Neural crest cell (in vitro differentiated cells): ENCODE measurements around the gene GDF10. TPM values are rescaled to one million over a fixed set of nuclear protein-coding genes. Genes with fewer than 3 reads are reported as not detected.

ENCODE experiments used
- DNase-seq: peaks from one replicate; pipeline ENCODE4 v3.0.0; 2021; ENCODE audit warnings: low read depth, mixed read lengths, low spot score
- H3K27ac Mint-ChIP-seq: one replicate; pipeline ENCODE4 v1.8.0; 2021; ENCODE audit warnings: mild to moderate bottlenecking, mixed read lengths; ENCODE audit not compliant: unreplicated experiment
- H3K27me3 Mint-ChIP-seq: 2 replicates; pipeline ENCODE4 v1.8.0; 2021; ENCODE audit warnings: low read depth, mild to moderate bottlenecking, mixed read lengths
- H3K36me3 Mint-ChIP-seq: 2 replicates; pipeline ENCODE4 v1.8.0; 2021; ENCODE audit warnings: low read depth, mild to moderate bottlenecking, mixed read lengths
- H3K4me1 Mint-ChIP-seq: 2 replicates; pipeline ENCODE4 v1.8.0; 2021; ENCODE audit warnings: mixed read lengths
- H3K4me3 Mint-ChIP-seq: one replicate; pipeline ENCODE4 v1.8.0; 2021; ENCODE audit warnings: mild to moderate bottlenecking, mixed read lengths
- H3K9me3 Mint-ChIP-seq: 2 replicates; pipeline ENCODE4 v1.8.0; 2021; ENCODE audit warnings: mixed read lengths
- total RNA-seq: library from RNA; stranded (reverse); gene quantifications from 2 replicates; pipeline ENCODE4 v1.2.1, GENCODE V29; 2021
- TF ChIP-seq, protein P1 (sequence below): fragments of 200-600 bp; sonication (generic); conservative IDR thresholded peaks from 2 replicates; pipeline ENCODE4 v1.5.0; 2021; ENCODE audit warnings: antibody characterized with exemption, mild to moderate bottlenecking

The GDF10 gene
- total RNA-seq, 1 donor from 2014 or later, result 2.9 TPM

DNA sequence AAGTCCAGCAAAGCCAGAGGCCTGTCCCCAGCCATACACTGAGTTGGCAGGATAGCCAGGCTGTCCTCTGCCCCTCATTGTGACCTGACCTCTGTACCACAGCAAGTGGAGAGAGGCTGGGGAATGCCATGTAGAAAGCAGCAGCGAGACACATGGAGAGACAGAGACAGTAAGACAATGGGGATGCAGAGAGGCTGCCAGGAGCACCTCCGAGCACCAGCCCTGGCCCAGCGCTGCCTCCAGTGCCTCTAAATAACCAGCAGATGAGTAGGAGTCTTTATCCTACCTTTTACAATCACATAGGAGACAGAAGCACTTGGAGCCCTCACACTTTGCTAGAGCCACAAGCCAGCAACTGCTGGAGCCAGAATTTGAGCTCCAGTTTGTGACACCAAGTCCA, 30.4 kb downstream of the GDF10 start:
- Mint-ChIP-seq H3K4me1 (peaks cover 9% of the 10 kb centered on the region), H3K4me3 (no peak overlapping the region), H3K9me3 (no peaks in the 10 kb centered on the region), H3K27me3 (peaks cover 5% of the 10 kb centered on the region), H3K27ac (no peak overlapping the region), H3K36me3 (no peaks in the 10 kb centered on the region)
- no peak for DNase-seq
- TF ChIP-seq, protein P1, sequence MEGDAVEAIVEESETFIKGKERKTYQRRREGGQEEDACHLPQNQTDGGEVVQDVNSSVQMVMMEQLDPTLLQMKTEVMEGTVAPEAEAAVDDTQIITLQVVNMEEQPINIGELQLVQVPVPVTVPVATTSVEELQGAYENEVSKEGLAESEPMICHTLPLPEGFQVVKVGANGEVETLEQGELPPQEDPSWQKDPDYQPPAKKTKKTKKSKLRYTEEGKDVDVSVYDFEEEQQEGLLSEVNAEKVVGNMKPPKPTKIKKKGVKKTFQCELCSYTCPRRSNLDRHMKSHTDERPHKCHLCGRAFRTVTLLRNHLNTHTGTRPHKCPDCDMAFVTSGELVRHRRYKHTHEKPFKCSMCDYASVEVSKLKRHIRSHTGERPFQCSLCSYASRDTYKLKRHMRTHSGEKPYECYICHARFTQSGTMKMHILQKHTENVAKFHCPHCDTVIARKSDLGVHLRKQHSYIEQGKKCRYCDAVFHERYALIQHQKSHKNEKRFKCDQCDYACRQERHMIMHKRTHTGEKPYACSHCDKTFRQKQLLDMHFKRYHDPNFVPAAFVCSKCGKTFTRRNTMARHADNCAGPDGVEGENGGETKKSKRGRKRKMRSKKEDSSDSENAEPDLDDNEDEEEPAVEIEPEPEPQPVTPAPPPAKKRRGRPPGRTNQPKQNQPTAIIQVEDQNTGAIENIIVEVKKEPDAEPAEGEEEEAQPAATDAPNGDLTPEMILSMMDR, result no peak

DNA sequence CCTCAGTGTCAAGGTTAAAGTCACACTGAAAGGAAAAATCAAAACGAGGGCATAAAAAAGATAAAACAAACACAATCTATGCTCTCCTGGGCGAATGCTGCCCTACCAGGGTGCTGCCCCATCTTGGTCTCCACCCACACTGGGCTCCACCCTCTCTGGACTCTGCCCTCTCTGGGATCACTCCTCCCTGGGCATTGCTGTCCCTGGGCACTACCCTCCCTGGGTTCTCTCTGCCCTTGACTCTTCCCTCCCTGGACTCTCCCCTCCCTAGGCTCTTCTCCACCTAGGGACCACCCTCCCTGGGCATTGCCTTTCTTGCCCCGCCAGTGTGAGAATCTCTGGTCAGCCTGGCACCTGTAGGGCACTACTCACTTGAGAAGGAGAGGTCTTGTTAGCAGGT, 30.8 kb downstream of the GDF10 start:
- Mint-ChIP-seq H3K9me3 (no peaks in the 10 kb centered on the region), H3K4me3 (no peak overlapping the region), H3K36me3 (no peaks in the 10 kb centered on the region), H3K4me1 (peaks cover 9% of the 10 kb centered on the region), H3K27me3 (peaks cover 5% of the 10 kb centered on the region), H3K27ac (no peak overlapping the region)
- DNase-seq, result no peak
- TF ChIP-seq, protein P1, result no peak

DNA sequence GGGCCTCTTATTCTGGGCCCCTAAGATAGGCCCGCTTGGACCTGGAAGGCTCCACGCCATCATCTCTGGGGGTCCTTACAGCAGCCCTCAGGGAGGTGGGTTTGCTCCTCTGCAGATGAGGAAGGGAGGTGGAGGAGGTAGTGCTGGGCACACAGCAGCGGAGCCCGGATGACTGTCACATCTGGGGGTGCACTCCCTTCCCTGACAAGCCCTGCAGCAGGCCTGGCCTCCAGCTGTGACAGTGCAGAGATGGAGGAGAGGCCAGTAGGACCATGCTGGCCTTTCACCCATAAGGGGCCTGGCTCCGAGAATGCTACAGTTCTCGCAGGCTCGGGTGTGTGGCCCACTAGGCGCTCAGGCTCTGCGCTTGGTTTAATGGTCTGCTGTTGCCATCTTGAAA, 31.5 kb downstream of the GDF10 start:
- Mint-ChIP-seq H3K27me3 (peaks cover 5% of the 10 kb centered on the region), H3K4me3 (no peak overlapping the region), H3K4me1 (peaks cover 5% of the 10 kb centered on the region), H3K36me3 (no peaks in the 10 kb centered on the region), H3K27ac (no peak overlapping the region), H3K9me3 (no peaks in the 10 kb centered on the region)
- TF ChIP-seq, protein P1, result no peak
- no peak for DNase-seq

DNA sequence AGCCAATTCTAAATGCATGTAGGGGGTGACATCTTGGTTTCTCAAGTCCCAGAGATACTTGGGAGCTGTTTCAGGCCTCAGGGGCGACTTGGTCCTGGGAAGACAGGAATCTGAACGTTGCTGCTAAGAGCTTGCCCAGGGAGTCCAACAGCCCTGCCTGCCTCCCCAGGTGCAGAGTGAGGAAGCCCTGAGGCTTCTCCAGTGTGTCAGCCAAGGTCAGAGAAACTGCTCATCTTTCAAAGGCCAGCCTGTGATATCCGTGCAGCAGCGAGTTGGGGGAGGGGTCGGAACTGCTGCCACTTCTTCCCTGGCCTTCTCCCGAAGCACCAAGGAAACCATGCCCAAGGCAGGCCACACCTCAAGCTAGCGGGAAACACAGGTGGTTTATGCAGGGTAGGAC, 32.0 kb downstream of the GDF10 start:
- TF ChIP-seq, protein P1, result no peak
- H3K4me1 Mint-ChIP-seq, result peaks cover 5% of the 10 kb centered on the region
- peaks cover 5% of the 10 kb centered on the region for H3K27me3 Mint-ChIP-seq
- no peak overlapping the region for H3K27ac Mint-ChIP-seq
- no peaks in the 10 kb centered on the region for H3K36me3 Mint-ChIP-seq
- no peak overlapping the region for H3K4me3 Mint-ChIP-seq
- no peaks in the 10 kb centered on the region for H3K9me3 Mint-ChIP-seq
- DNase-seq, result no peak

DNA sequence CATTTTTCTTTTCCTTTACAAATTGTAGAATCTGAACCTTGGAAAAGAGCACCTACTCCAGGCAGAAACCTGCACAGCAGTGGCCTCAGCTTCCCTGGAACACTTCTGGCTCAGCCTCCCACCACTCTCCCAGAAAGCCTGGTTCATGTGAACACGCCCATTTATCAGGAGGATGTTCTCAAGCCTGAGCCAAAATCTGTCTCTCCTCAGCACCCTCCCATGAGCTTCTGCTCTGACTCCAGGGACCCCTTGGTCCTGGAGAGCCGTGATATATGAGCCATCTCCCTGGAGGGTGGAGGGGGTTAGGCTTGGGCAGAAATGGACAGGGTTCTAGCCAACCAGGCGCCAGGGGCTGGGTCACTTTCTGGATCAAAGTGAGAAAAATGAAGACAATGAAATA, 32.4 kb downstream of the GDF10 start:
- H3K9me3 Mint-ChIP-seq, result no peaks in the 10 kb centered on the region
- peaks cover 5% of the 10 kb centered on the region for H3K4me1 Mint-ChIP-seq
- no peak for DNase-seq
- no peak overlapping the region for H3K4me3 Mint-ChIP-seq
- no peak overlapping the region for H3K27ac Mint-ChIP-seq
- no peaks in the 10 kb centered on the region for H3K36me3 Mint-ChIP-seq
- TF ChIP-seq, protein P1, result no peak
- peaks cover 5% of the 10 kb centered on the region for H3K27me3 Mint-ChIP-seq

DNA sequence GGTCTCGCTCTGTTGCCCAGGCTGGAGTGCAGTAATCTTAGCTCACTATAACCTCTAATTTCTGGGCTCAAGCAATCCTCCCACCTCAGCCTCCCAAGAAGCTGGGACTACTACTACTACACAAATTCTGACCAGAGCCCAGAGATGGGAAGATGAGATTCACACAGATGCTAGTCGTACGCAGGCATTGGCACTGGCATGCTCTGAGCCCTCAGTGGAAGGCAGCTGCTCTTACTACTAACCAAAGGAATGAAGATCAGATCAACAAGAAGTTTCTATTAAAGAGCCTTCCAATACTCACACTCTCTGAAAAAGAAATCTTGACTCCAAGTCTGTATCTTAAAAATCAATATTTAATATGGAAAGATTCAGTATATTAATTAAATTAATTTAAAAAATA, 32.9 kb downstream of the GDF10 start:
- peaks cover 5% of the 10 kb centered on the region for H3K4me1 Mint-ChIP-seq
- TF ChIP-seq, protein P1, result no peak
- no peaks in the 10 kb centered on the region for H3K9me3 Mint-ChIP-seq
- H3K27ac Mint-ChIP-seq, result no peak overlapping the region
- no peaks in the 10 kb centered on the region for H3K36me3 Mint-ChIP-seq
- H3K4me3 Mint-ChIP-seq, result no peak overlapping the region
- H3K27me3 Mint-ChIP-seq, result peaks cover 9% of the 10 kb centered on the region
- DNase-seq, result no peak
